Esophagus squamous epithelium (tissue), 4 donors: Measurements from ENCODE around the gene ABHD2.

Experiments used
- POLR2A ChIP-seq, 4 donors: fragments of 450-650 bp; IDR thresholded peaks; one replicate each; pipeline ENCODE4 v1.6.1; 2017; ENCODE audit warnings: antibody characterized with exemption in 4 of 4, mild to moderate bottlenecking in 4 of 4, moderate library complexity in 3 of 4
- TF ChIP-seq, protein P1 (sequence below), 6 experiments: fragments of 450-650 bp in 4 of 6; fragments of 200-600 bp in 2 of 6; sonication (generic) in 2 of 6; IDR thresholded peaks; one replicate each; pipeline ENCODE4 v1.5.1; 2016 to 2019; ENCODE audit warnings: antibody characterized with exemption in 6 of 6, mild to moderate bottlenecking in 4 of 6, moderate library complexity in 4 of 6

DNA sequence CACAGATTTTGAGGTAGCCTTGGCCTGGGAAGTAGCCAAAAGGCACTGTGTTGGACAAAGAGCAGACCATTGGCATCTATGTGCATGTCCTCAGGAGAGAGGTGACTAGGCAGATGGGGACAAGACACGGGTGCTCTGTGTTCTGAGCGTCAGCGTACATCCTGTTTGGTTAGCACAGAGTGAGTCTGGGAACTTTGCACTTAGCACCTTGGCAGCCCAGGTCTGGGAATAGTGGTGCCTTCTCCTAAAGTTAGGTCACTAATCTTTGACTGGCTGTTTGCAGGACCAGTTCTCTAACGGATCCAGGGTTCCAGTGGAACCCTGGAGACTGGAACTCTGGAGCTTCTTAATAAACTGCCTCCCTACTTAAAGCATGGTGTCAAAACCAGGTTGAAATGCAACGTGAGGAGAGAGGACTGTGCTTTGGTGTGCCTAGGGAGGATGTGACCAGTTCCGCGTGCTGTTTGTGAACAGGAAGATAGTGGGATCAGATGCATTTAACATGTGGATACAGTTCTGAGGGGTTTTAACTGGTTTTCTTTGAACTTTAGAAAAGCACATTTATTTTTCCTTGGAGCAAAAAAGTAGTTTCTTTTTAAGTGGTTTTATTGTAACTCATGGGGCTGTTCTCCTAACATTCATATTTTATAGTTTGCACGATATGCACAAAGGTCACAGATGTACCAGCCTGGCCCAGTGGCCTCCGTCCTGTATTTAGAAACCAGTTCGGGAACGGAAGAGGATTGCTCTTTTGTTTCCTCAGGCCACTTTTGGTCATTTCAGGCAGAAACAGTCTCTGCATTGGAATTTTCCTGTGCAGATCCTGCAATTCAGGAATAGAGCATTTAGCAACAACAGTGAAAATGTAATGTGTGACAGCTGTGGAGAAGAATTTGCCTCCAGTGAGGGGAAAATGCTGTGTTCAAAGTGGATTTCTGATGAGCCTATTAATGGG is 48.8 kb downstream of the ABHD2 start:
- TF ChIP-seq POLR2A (IDR thresholded peaks at IDR 0.05), result no peak
- TF ChIP-seq, protein P1, sequence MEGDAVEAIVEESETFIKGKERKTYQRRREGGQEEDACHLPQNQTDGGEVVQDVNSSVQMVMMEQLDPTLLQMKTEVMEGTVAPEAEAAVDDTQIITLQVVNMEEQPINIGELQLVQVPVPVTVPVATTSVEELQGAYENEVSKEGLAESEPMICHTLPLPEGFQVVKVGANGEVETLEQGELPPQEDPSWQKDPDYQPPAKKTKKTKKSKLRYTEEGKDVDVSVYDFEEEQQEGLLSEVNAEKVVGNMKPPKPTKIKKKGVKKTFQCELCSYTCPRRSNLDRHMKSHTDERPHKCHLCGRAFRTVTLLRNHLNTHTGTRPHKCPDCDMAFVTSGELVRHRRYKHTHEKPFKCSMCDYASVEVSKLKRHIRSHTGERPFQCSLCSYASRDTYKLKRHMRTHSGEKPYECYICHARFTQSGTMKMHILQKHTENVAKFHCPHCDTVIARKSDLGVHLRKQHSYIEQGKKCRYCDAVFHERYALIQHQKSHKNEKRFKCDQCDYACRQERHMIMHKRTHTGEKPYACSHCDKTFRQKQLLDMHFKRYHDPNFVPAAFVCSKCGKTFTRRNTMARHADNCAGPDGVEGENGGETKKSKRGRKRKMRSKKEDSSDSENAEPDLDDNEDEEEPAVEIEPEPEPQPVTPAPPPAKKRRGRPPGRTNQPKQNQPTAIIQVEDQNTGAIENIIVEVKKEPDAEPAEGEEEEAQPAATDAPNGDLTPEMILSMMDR (IDR thresholded peaks at IDR 0.05), result no peak
